Measurements from ENCODE around the gene S100A5.
"Not testable (repeated sequence)": the region's sequence is repeated elsewhere in the genome, so short reads cannot be mapped to it uniquely, and the experiment has no call there.

S100A5 gene

GRCh38 chr1:153534226-153534924, 6.4 kb downstream of the S100A5 start:
- no peak for ATAC-seq
- peaks cover 45% of the 10 kb centered on the region for H3K4me1 Mint-ChIP-seq
- H3K4me3 Mint-ChIP-seq = peak overlapping the region; percentile 85
- H3K36me3 Mint-ChIP-seq = peaks cover 6% of the 10 kb centered on the region
- H3K27me3 Mint-ChIP-seq = no peaks in the 10 kb centered on the region
- no peaks in the 10 kb centered on the region for H3K9me3 Mint-ChIP-seq
- H3K27ac Mint-ChIP-seq = peak overlapping the region; percentile 95

- Mint-ChIP-seq H3K36me3 (peaks cover 6% of the 10 kb centered on the region), H3K4me3 (no peak overlapping the region), H3K9me3 (no peaks in the 10 kb centered on the region), H3K27ac (no peak overlapping the region), H3K27me3 (no peaks in the 10 kb centered on the region), H3K4me1 (peaks cover 44% of the 10 kb centered on the region)
- ATAC-seq = no peak
Measured at GRCh38 chr1:153533689-153534201, 7.0 kb downstream of the S100A5 start.

- H3K27ac Mint-ChIP-seq = peak overlapping the region; percentile 48
- H3K4me3 Mint-ChIP-seq = peak overlapping the region; percentile 30
- peaks cover 44% of the 10 kb centered on the region for H3K4me1 Mint-ChIP-seq
- ATAC-seq = no peak
- H3K36me3 Mint-ChIP-seq = peaks cover 6% of the 10 kb centered on the region
- no peaks in the 10 kb centered on the region for H3K27me3 Mint-ChIP-seq
- H3K9me3 Mint-ChIP-seq = no peaks in the 10 kb centered on the region
Measured at GRCh38 chr1:153532769-153533599, 7.8 kb downstream of the S100A5 start.

GRCh38 chr1:153532181-153532580, 8.6 kb downstream of the S100A5 start:
- no peak for ATAC-seq
- Mint-ChIP-seq H3K27ac (peak overlapping the region; percentile 48), H3K4me1 (peaks cover 44% of the 10 kb centered on the region), H3K9me3 (no peaks in the 10 kb centered on the region), H3K27me3 (no peaks in the 10 kb centered on the region), H3K36me3 (peaks cover 6% of the 10 kb centered on the region), H3K4me3 (no peak overlapping the region)

- no peaks in the 10 kb centered on the region for H3K27me3 Mint-ChIP-seq
- H3K4me3 Mint-ChIP-seq = no peak overlapping the region
- H3K9me3 Mint-ChIP-seq = no peaks in the 10 kb centered on the region
- H3K27ac Mint-ChIP-seq = no peak overlapping the region
- ATAC-seq = no peak
- peaks cover 40% of the 10 kb centered on the region for H3K4me1 Mint-ChIP-seq
- peaks cover 6% of the 10 kb centered on the region for H3K36me3 Mint-ChIP-seq
Measured at GRCh38 chr1:153531638-153532037, 9.1 kb downstream of the S100A5 start.

GRCh38 chr1:153527683-153528040, 13.1 kb downstream of the S100A5 start:
- Mint-ChIP-seq H3K36me3 (no peaks in the 10 kb centered on the region), H3K4me3 (no peak overlapping the region), H3K27me3 (no peaks in the 10 kb centered on the region), H3K4me1 (peaks cover 7% of the 10 kb centered on the region), H3K9me3 (no peaks in the 10 kb centered on the region), H3K27ac (no peak overlapping the region)
- no peak for ATAC-seq

- Mint-ChIP-seq H3K9me3 (no peaks in the 10 kb centered on the region), H3K4me3 (no peak overlapping the region), H3K36me3 (no peaks in the 10 kb centered on the region), H3K4me1 (peaks cover 2% of the 10 kb centered on the region), H3K27me3 (no peaks in the 10 kb centered on the region), H3K27ac (no peak overlapping the region)
- ATAC-seq = no peak
Measured at GRCh38 chr1:153527023-153527682, 13.6 kb downstream of the S100A5 start.

- Mint-ChIP-seq H3K27ac (no peak overlapping the region), H3K27me3 (no peaks in the 10 kb centered on the region), H3K9me3 (no peaks in the 10 kb centered on the region), H3K4me1 (no peaks in the 10 kb centered on the region), H3K4me3 (no peak overlapping the region), H3K36me3 (no peaks in the 10 kb centered on the region)
- ATAC-seq = no peak
Measured at GRCh38 chr1:153526132-153526543, 14.6 kb downstream of the S100A5 start.

GRCh38 chr1:153525088-153525728, 15.5 kb downstream of the S100A5 start:
- Mint-ChIP-seq H3K27ac (no peak overlapping the region), H3K27me3 (peaks cover 2% of the 10 kb centered on the region), H3K4me1 (no peaks in the 10 kb centered on the region), H3K9me3 (no peaks in the 10 kb centered on the region), H3K4me3 (no peak overlapping the region), H3K36me3 (no peaks in the 10 kb centered on the region)
- no peak for ATAC-seq

GRCh38 chr1:153522353-153523048, 18.2 kb downstream of the S100A5 start:
- not testable (repeated sequence) for H3K36me3 Mint-ChIP-seq, H3K27me3 Mint-ChIP-seq, H3K9me3 Mint-ChIP-seq, ATAC-seq, H3K4me1 Mint-ChIP-seq, H3K4me3 Mint-ChIP-seq, H3K27ac Mint-ChIP-seq

GRCh38 chr1:153521808-153522207, 18.9 kb downstream of the S100A5 start:
- ATAC-seq, H3K27ac Mint-ChIP-seq, H3K36me3 Mint-ChIP-seq, H3K4me1 Mint-ChIP-seq, H3K27me3 Mint-ChIP-seq, H3K9me3 Mint-ChIP-seq, H3K4me3 Mint-ChIP-seq: not testable (repeated sequence)

GRCh38 chr1:153520818-153521476, 19.8 kb downstream of the S100A5 start:
- H3K36me3 Mint-ChIP-seq = no peaks in the 10 kb centered on the region
- H3K27ac Mint-ChIP-seq = no peak overlapping the region
- H3K4me1 Mint-ChIP-seq = peaks cover 14% of the 10 kb centered on the region
- H3K27me3 Mint-ChIP-seq = peaks cover 9% of the 10 kb centered on the region
- no peak for ATAC-seq
- H3K4me3 Mint-ChIP-seq = no peak overlapping the region
- H3K9me3 Mint-ChIP-seq = no peaks in the 10 kb centered on the region

- H3K4me3 Mint-ChIP-seq, H3K36me3 Mint-ChIP-seq, ATAC-seq, H3K27me3 Mint-ChIP-seq, H3K9me3 Mint-ChIP-seq: not testable (repeated sequence)
- Mint-ChIP-seq H3K4me1 (peaks cover 14% of the 10 kb centered on the region), H3K27ac (peak overlapping the region; percentile 23)
Measured at GRCh38 chr1:153520137-153520691, 20.5 kb downstream of the S100A5 start.

- ATAC-seq = no peak
- peak overlapping the region; percentile 23 for H3K27ac Mint-ChIP-seq
- no peak overlapping the region for H3K4me3 Mint-ChIP-seq
- peaks cover 14% of the 10 kb centered on the region for H3K4me1 Mint-ChIP-seq
- H3K27me3 Mint-ChIP-seq = peaks cover 9% of the 10 kb centered on the region
- H3K9me3 Mint-ChIP-seq = no peaks in the 10 kb centered on the region
- H3K36me3 Mint-ChIP-seq = no peaks in the 10 kb centered on the region
Measured at GRCh38 chr1:153519242-153519641, 21.5 kb downstream of the S100A5 start.

Measured in stimulated activated memory B cell treated with anti-CD40 and anti-IgM and Interleukin-4, amounts not matched to agents 10 μg/mL and 1 μg/mL and 100 μg/mL, for 72 hours (primary cell).